ENCODE data around the gene PAPOLB. TPM values are rescaled to one million over a fixed set of nuclear protein-coding genes. Genes with fewer than 3 reads are reported as not detected.
A peak's percentile ranks its signal among the peaks of the same experiment; 100 is the strongest.

PAPOLB gene
- total and polyA plus RNA-seq, 9 donors, result 0.04 to 0.22 (median 0.06) TPM; not detected in 3

DNA sequence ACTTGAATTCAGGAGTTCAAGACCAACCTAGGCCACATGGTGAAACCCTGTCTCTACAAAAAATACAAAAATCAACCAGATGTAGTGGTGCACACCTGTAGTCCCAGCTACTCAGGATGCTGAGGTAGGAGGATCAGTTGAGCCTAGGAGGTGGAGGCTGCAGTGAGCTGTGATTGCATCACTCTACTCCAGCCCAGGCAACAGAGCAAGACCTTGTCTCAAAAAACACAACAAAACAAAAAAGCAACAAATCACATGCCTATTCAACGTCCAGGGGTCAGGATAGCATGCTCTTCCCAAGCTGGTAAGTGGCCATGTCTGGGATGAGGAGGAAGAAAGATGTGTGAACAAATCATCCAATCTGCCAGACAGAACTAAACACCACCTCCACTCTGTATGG is 27.9 kb upstream of the PAPOLB start:
- no peak overlapping the region for H3K27ac ChIP-seq (ENCODE audit: low read length)
- no peaks in the 10 kb centered on the region for H3K27me3 ChIP-seq (ENCODE audit: control insufficient read depth, insufficient read depth, low read length)
- no peaks in the 10 kb centered on the region for H3K36me3 ChIP-seq (ENCODE audit: control insufficient read depth, insufficient read depth, low read length)
- no peak overlapping the region for H3K4me3 ChIP-seq (ENCODE audit: low read length)
- no peaks in the 10 kb centered on the region for H3K4me1 ChIP-seq (ENCODE audit: control insufficient read depth, insufficient read depth, low read length)
- WGBS (ENCODE audit: insufficient coverage), result no CpG with 5 or more reads among the region's 1 CpG
- no peak for DNase-seq
- no peaks in the 10 kb centered on the region for H3K9me3 ChIP-seq (replicated peaks; ENCODE audit: control insufficient read depth, low read depth, low read length)

- no peaks in the 10 kb centered on the region for H3K4me1 ChIP-seq (ENCODE audit: control insufficient read depth, insufficient read depth, low read length)
- H3K36me3 ChIP-seq (ENCODE audit: control insufficient read depth, insufficient read depth, low read length), result no peaks in the 10 kb centered on the region
- WGBS (ENCODE audit: insufficient coverage), result 7% methylated on average over 3 of the region's 3 CpGs
These were observed 26.3 kb upstream of the PAPOLB start for GRCh38 chr7:4888161-4888560.

DNA sequence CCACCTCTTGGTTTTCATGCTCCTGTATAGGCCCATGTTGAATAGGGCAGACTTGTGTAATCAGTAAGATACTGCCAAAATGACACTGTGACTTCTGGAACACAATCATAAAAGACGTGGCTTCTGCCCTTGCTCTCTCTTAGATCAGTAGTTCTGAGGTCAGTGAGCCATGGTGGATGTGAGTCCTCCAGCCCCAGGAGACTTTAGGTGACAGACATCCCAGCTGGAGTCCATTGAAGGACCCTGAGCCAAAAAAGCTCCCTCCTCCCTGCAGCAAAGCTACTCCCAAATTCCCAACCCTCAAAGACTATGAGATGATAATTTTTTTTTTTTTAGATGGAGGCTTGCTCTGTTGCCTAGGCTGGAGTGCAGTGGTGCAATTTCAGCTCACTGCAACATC is 24.8 kb upstream of the PAPOLB start:
- peaks cover 12% of the 10 kb centered on the region for H3K4me1 ChIP-seq (ENCODE audit: control insufficient read depth, insufficient read depth, low read length)
- no CpG with 5 or more reads among the region's 1 CpG for WGBS (ENCODE audit: insufficient coverage)
- H3K9me3 ChIP-seq (replicated peaks; ENCODE audit: control insufficient read depth, low read depth, low read length), result no peaks in the 10 kb centered on the region
- H3K4me3 ChIP-seq (ENCODE audit: low read length), result no peak overlapping the region
- no peak for DNase-seq
- H3K27ac ChIP-seq (ENCODE audit: low read length), result no peak overlapping the region
- H3K27me3 ChIP-seq (ENCODE audit: control insufficient read depth, insufficient read depth, low read length), result peaks cover 12% of the 10 kb centered on the region
- H3K36me3 ChIP-seq (ENCODE audit: control insufficient read depth, insufficient read depth, low read length), result no peaks in the 10 kb centered on the region

More at GRCh38 chr7:4888161-4888560, 26.3 kb upstream of the PAPOLB start:
- Histone ChIP-seq H3K9me3 (replicated peaks; ENCODE audit: control insufficient read depth, low read depth, low read length) (no peaks in the 10 kb centered on the region), H3K4me3 (ENCODE audit: low read length) (no peak overlapping the region), H3K27ac (ENCODE audit: low read length) (no peak overlapping the region), H3K27me3 (ENCODE audit: control insufficient read depth, insufficient read depth, low read length) (peaks cover 6% of the 10 kb centered on the region)
- no peak for DNase-seq

DNA sequence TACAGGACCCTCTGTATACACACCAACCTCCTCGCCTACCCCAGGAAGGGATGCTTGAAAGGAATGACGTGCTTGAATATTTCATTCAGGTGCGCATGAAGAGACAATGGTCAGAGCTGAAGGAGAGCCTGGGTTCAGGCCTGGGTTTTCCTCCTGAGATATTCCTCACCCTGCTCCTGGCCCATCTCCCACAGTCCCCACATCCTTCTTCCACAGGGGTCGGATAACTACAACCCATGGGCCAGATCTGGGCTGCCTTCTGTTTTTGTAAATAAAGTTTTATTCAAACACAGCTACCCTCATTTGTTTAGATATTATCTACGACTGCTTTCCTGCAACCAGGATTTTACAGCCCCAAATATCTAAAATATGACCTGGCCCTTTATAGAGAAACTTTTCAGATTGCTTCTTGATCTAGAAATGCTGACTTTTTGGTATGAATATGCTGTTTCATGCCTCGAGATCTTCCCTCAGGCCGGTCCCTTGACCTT is 23.5 kb upstream of the PAPOLB start:
- H3K4me3 ChIP-seq (ENCODE audit: low read length), result no peak overlapping the region
- H3K27ac ChIP-seq (ENCODE audit: low read length), result no peak overlapping the region
- H3K27me3 ChIP-seq (ENCODE audit: control insufficient read depth, insufficient read depth, low read length), result peaks cover 12% of the 10 kb centered on the region
- WGBS (ENCODE audit: insufficient coverage), result no CpG with 5 or more reads among the region's 7 CpGs
- no peaks in the 10 kb centered on the region for H3K36me3 ChIP-seq (ENCODE audit: control insufficient read depth, insufficient read depth, low read length)
- no peaks in the 10 kb centered on the region for H3K9me3 ChIP-seq (replicated peaks; ENCODE audit: control insufficient read depth, low read depth, low read length)
- DNase-seq, result no peak
- H3K4me1 ChIP-seq (ENCODE audit: control insufficient read depth, insufficient read depth, low read length), result peaks cover 13% of the 10 kb centered on the region

DNA sequence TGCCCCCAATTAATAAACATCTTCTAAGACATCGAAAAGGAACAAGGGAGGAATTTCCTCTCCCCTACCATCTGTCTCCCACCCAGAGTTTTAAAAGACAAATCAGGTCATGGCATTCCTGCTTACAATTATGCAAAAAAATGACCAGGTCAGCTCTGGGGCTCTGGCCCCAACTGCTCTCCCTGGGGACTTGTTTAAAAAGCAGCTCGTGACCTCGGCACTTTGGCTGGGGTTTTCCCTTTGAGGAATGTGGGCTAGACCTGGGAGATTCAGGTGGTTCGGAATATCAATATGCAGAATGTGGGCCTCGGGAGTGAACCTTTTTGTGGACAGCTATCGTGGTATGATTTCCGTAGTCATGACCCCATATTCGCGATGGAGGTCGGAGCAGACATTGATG is 22.3 kb upstream of the PAPOLB start:
- Histone ChIP-seq H3K27ac (ENCODE audit: low read length) (no peak overlapping the region), H3K27me3 (ENCODE audit: control insufficient read depth, insufficient read depth, low read length) (peaks cover 16% of the 10 kb centered on the region), H3K9me3 (replicated peaks; ENCODE audit: control insufficient read depth, low read depth, low read length) (no peaks in the 10 kb centered on the region), H3K36me3 (ENCODE audit: control insufficient read depth, insufficient read depth, low read length) (no peaks in the 10 kb centered on the region), H3K4me1 (ENCODE audit: control insufficient read depth, insufficient read depth, low read length) (peaks cover 22% of the 10 kb centered on the region), H3K4me3 (ENCODE audit: low read length) (no peak overlapping the region)
- 74% methylated on average over 6 of the region's 10 CpGs for WGBS (ENCODE audit: insufficient coverage)
- DNase-seq, result peak; percentile 27

DNA sequence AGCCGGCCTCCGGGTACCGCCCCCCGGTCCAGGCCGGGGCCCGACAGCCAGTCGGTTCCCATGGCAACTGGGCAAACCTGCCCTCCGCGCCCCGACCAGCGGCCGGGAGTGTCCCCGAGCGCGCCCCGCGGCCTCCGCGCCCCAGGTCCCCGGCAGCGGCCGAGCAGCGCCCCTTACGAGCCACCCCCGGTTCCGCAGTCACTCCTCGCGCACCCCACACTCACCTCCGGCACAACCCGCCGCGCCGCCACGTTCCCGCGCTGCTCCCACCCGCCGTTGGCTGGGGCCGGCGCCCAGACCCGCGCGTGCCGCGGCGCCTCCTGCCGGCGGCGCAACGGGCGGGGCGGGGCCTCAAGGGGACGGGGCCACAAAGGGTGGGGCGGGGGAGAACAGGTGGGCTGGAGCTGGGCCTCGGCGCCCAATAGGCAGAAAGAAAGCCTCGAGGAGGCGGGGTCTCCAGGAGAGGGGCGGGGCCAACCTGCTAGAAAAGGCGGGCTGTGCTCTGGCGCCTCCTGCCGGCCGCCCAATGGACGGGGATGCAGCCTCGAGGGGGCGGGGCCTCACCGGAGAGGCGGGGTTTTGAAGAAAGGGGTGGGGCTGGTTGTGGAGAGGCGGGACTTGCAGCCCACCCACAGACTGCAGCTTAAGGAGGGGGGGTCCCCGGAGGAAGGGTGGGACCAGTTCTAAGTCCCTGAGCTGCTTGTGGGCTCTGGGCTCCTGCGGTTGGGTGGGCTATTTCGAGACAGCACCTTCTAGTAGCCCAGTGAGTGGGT is 21.7 kb upstream of the PAPOLB start, which contains the start of gene RADIL:
Gene RADIL (minus strand): TSS at position 345 of the 773 bp plus-strand sequence. CDS start 5,577 bp downstream, outside the sequence.
- Histone ChIP-seq H3K4me3 (ENCODE audit: low read length) (peak within 1 kb of the TSS; percentile 34), H3K27me3 (ENCODE audit: control insufficient read depth, insufficient read depth, low read length) (peaks cover 16% of the 10 kb centered on the region), H3K36me3 (ENCODE audit: control insufficient read depth, insufficient read depth, low read length) (no peaks in the 10 kb centered on the region), H3K9me3 (replicated peaks; ENCODE audit: control insufficient read depth, low read depth, low read length) (no peaks in the 10 kb centered on the region), H3K27ac (ENCODE audit: low read length) (peak within 1 kb of the TSS; percentile 94), H3K4me1 (ENCODE audit: control insufficient read depth, insufficient read depth, low read length) (peaks cover 22% of the 10 kb centered on the region)
- under 1% methylated on average over 68 of the region's 72 CpGs for WGBS (ENCODE audit: insufficient coverage)
- peak; percentile 93 for DNase-seq

DNA sequence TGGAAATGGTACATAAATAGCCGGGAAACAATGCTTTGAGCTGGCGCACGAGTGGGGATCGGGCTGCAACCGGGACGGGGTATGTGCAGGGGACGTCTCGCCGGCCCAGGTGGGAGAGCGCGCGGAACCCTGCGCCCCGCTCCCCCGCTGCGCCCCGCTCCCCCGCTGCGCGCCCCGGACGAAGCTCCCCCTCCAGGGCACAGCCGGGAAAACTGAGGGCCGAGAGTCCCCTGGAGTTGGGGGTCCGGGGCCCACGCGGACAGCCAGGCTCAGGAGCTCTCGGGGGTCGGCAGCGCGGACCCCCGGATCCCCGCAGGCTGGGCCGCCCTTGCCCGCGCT is 21.2 kb upstream of the PAPOLB start:
- no peaks in the 10 kb centered on the region for H3K36me3 ChIP-seq (ENCODE audit: control insufficient read depth, insufficient read depth, low read length)
- no peaks in the 10 kb centered on the region for H3K9me3 ChIP-seq (replicated peaks; ENCODE audit: control insufficient read depth, low read depth, low read length)
- peak overlapping the region; percentile 34 for H3K4me3 ChIP-seq (ENCODE audit: low read length)
- peaks cover 16% of the 10 kb centered on the region for H3K27me3 ChIP-seq (ENCODE audit: control insufficient read depth, insufficient read depth, low read length)
- peak overlapping the region; percentile 94 for H3K27ac ChIP-seq (ENCODE audit: low read length)
- H3K4me1 ChIP-seq (ENCODE audit: control insufficient read depth, insufficient read depth, low read length), result peaks cover 22% of the 10 kb centered on the region
- WGBS (ENCODE audit: insufficient coverage), result under 1% methylated on average over 36 of the region's 36 CpGs
- no peak for DNase-seq

- H3K27ac ChIP-seq (ENCODE audit: low read length), result peak overlapping the region; percentile 94
- peaks cover 22% of the 10 kb centered on the region for H3K4me1 ChIP-seq (ENCODE audit: control insufficient read depth, insufficient read depth, low read length)
These were observed 20.6 kb upstream of the PAPOLB start for GRCh38 chr7:4882169-4883032.

GRCh38 chr7:4880218-4880617 is 18.4 kb upstream of the PAPOLB start:
- H3K4me1 ChIP-seq (ENCODE audit: control insufficient read depth, insufficient read depth, low read length), result peaks cover 22% of the 10 kb centered on the region
- peaks cover 6% of the 10 kb centered on the region for H3K36me3 ChIP-seq (ENCODE audit: control insufficient read depth, insufficient read depth, low read length)
- no peaks in the 10 kb centered on the region for H3K9me3 ChIP-seq (replicated peaks; ENCODE audit: control insufficient read depth, low read depth, low read length)
- no peak overlapping the region for H3K27ac ChIP-seq (ENCODE audit: low read length)
- H3K4me3 ChIP-seq (ENCODE audit: low read length), result no peak overlapping the region
- H3K27me3 ChIP-seq (ENCODE audit: control insufficient read depth, insufficient read depth, low read length), result peaks cover 16% of the 10 kb centered on the region
- DNase-seq, result peak; percentile 32
- WGBS (ENCODE audit: insufficient coverage), result 8% methylated on average over 10 of the region's 10 CpGs

More at GRCh38 chr7:4882169-4883032, 20.6 kb upstream of the PAPOLB start:
- H3K36me3 ChIP-seq (ENCODE audit: control insufficient read depth, insufficient read depth, low read length), result no peaks in the 10 kb centered on the region
- peaks cover 16% of the 10 kb centered on the region for H3K27me3 ChIP-seq (ENCODE audit: control insufficient read depth, insufficient read depth, low read length)
- no peaks in the 10 kb centered on the region for H3K9me3 ChIP-seq (replicated peaks; ENCODE audit: control insufficient read depth, low read depth, low read length)
- peak; percentile 96 for DNase-seq
- 2% methylated on average over 29 of the region's 35 CpGs for WGBS (ENCODE audit: insufficient coverage)
- peak overlapping the region; percentile 34 for H3K4me3 ChIP-seq (ENCODE audit: low read length)
